ENCODE results near the gene GTPBP4.

Gene GTPBP4

DNA sequence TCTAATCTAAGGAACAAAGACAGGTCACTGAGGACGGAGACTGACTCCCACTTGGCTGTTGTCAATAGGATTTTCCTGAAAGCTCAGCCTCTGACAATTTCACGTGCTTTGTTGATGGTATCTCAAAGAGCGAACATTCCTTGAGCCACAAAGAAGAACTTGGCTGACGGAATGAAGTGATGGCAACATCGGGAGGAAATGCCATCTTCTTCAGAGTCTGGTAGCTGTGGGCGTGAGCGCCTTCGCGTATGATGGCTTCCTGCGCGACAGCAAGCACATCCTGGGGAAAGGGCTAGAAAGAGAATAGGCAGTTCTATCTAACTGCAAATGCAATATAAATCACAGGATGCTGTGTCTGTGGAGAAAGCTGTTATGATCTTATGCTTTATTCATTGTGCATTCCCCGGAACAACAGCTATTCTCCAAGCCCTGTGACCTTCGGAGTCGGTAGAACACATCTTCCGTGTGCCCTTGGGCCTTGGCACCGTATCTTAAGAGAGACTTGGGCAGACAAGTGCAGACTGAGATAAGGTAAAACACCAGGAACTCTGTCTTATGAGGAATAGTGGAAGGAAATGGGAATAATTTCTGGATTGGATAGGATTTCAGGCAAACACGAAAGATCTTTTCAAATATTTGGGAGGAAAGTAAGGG lies 19.6 kb upstream of the GTPBP4 start:
- DNase-seq: no peak

DNA sequence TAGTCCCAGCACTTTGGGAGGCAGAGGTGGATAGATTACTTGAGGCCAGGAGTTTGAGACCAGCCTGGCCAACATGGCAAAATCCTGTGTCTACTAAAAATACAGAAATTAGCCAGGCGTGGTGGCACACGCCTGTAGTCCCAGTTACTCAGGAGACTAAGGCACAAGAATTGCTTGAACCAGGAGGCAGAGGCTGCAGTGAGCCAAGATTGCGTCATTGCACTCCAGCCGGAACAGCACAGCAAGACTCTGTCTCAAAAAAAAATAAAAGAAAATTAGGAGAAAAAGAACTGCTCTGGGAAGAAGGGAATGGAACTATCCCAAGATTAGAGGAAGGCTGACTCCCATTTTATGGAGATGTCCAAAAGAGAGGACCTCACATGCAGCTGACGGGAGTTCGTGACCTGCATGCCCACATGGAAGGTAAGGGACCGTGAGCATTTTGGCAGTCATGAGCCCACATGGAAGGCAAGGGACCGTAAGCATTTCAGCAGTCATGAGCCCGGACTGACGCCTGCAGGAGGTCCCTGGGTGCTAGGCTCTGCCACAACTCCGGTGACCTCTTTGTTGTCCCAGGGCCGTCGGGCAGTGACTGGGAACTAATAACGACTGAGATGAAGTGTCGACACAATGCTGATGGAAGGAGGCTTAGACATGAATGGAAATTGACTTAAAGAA lies 18.6 kb upstream of the GTPBP4 start:
- no peak for DNase-seq

DNA sequence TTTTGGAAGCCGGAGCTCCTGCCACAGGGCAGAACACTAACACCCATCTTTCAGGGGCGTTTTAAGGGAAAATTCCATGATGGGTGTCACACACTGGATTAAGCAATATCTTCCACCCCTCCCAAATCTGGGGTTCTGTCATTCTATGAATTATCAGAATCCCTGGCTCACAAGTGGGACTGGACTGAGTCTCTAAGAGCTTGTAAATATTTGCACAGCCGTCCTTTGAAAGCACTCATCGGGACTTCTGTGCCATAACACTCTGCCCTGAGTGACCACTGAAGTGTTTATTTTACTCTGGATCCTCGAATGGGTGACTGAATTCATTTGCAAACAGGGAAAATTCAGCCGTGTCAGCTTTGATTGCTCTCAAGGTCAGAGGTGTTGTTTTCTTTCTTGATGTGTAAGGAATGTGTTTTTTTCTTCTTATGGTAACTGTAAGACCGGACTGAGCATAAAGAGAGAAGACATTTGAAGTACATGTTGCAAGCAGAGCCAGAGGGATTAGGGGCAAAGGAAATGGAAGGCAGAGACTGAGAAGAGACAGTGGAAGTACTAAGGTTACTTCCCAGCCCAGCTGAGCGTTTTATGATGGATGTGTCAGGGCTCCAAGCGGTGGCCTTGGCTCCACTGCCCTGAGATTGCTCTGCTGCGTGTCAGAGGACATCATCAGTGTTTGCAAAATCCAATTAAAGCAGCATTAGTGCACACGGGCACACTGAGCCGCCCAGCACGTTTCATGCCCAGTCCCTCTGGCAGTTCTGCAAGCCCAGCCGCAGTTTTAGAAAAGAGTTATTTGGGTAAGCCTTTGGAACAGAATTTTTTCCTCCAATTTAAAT lies 17.7 kb upstream of the GTPBP4 start:
- DNase-seq: no peak

DNA sequence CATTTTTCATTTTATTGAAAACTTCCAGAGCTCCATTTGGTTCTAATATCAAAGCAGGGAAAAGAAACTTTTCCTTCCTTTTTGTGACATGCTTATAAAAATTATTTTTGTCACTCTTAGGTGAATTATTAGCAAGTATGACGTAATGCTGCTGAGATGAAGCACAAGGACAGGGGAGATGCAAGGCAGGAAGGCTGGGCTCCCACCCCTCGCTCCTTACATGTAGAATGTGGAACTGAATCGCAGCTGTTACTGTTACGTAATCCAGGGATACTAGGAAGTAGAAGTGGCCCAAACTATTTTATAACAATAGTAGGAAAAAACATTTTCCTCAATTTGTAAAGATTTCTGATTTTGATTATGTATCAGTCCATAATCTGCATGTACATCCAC lies 17.1 kb upstream of the GTPBP4 start:
- no peak for DNase-seq

GRCh38 chr10:971613-972012 lies 16.6 kb upstream of the GTPBP4 start:
- no peak for DNase-seq

- no peak for DNase-seq
Measured at GRCh38 chr10:972763-973162, 15.5 kb upstream of the GTPBP4 start.

DNA sequence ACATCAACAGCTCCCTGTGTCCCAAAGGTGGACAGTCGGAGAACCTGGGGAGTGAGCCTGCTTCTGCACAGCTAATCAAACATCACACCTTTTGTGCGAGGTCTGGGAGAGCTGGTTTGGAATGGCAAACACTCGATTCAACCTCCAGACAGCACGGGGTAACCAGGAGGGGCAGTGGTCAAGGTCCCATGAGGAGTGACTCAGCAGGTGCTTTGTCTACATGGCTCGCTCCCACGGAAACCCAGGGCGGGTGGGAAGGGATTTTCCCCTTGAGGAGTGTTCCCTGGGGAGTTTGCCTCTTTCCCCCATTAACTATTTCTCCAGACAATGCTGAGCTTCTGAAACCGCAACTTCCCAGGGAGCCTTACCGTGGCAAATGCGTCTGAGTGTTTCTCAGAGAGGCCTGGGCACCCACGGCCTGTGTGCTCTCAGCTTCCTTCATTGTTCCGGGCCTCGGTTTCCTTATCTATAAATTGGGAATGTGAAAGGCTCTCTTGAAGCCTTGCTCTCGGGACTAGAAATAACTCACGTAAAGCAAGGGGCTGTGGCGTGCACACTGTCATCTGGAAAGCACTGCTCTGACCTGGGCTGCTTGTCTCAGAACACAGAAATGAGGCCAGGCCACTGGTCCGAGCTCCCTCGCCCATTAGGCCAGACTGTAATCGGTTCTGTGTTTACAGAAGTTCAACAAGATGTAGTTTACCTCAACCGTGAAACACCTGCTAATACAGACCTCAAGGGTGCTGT lies 14.0 kb upstream of the GTPBP4 start:
- no peak for DNase-seq

- no peak for DNase-seq
Measured at GRCh38 chr10:974785-975074, 13.5 kb upstream of the GTPBP4 start.

DNA sequence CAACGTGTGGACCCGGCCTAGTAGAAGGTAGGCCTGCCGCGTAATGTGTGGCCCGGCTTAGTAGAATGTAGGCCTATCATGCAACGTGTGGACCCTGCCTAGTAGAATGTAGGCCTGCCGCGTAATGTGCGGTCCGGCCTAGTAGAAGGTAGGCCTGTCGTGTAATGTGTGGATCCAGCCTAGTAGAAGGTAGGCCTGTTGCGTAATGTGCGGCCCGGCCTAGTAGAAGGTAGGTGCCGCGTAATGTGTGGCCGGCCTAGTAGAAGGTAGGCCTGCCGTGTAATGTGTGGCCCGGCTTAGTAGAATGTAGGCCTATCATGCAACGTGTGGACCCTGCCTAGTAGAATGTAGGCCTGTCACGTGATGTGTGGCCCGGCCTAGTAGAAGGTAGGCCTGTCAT lies 11.9 kb upstream of the GTPBP4 start:
- DNase-seq: no peak

GRCh38 chr10:978826-979421 lies 9.3 kb upstream of the GTPBP4 start:
- no peak for DNase-seq

DNA sequence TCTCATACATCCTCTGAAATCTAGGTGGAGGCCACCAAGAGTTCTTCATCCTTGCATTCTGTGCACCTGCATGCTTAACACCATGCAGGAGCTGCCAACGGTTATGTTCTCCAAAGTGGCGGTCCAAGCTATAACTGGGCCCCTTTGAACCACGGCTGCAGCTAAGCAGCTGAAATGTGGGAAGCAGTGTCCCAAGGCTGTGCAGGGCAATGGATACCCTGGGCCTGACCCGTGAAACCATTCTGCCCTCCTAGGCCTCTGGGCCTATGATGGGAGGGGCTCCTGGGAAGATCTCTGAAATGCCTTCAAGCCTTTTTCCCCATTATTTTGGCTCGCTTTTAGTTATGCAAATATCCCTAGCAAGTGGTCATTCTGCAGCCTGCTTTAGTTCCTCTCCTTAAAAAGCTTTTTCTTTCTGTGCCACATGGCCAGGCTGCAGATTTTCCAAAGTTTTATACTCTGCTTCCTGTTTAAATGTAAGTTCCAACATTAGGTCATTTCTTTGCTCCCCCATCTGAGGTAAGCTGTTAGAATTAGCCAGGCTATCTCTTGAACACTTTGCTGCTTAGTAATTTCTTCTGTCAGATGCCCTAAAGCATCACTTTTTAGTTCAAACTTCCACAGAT lies 7.7 kb upstream of the GTPBP4 start:
- no peak for DNase-seq

- DNase-seq: no peak
Measured at GRCh38 chr10:983401-983800, 4.8 kb upstream of the GTPBP4 start.

DNA sequence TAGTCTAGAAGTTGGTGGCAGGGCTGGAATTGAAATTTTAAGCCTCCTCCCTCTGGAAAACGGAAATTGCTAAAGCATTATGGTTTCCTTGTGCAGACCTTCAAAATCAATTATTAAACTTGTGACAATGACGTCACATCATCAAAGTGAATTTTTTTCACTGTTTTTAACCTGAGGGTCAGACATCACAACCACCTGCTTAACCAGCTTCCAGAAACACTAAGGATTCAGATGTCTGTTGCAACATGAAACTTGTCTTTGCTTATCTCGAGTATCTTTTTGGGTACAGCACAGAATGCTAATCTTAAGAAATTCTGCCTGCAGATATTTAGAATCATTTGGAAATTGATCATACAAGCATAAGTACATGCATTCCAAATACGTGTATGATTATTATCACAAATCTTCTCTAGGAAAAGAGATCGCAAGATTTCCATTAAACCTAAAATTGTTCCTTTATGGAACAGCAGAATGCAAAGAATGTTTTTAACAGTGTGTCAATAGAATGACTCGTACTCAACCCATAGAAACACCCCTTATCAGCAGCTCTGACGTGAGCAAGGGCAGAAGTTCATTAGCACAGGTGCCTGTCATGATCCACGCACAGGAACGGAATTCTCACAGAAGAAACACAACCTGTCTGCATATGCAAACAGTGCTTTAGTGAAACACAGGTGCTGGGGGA lies 4.1 kb upstream of the GTPBP4 start:
- DNase-seq: no peak

- DNase-seq: no peak
Measured at GRCh38 chr10:985361-985760, 2.9 kb upstream of the GTPBP4 start.

DNA sequence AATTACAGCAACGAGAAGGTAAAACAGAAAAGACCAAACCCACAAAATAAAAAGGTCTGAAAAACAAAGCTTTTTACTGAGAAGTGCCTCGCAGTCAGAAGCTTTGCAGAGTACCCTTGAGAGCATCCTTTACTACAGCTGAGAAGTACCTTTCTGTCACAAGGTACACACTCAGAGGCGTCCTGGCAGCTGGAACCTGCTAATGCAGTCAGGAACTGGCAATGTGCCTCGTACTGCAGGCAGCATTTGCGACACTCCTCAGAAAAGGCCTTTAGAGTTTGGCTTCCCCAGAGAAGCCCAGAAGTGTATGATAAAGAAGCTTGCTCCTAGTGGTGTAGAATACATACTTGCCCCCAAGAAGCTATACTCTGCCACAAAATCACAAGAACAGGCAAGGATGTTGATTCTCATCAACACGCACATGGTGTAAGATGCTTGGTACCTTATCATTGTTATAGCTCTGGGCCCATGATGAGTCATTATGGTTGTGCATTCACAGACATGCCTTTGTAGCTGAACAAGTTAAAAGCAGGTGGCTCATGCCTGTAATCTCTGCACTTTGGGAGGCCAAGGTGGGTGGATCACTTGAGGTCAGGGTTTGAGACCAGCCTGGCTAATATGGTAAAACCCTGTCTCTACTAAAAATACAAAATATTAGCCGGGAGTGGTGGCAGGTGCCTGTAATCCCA lies 2.0 kb upstream of the GTPBP4 start:
- no peak for DNase-seq

GRCh38 chr10:986881-987619 lies 1.2 kb upstream of the GTPBP4 start:
- DNase-seq: no peak

DNA sequence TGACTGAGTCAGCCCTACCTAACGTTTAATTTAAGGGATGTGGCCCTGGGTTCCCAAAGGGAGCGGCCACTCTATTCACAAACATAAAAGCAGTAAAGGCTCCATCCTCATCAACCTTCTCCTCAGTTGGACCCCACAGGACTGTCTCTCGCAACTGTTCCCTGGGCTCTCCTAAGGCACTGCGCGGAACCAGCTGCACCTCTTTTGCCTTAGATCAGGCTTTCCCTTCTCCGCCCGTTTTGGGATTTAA lies 689 bp upstream of the GTPBP4 start:
- DNase-seq: no peak

GRCh38 chr10:988667-989545 lies 672 bp downstream of the GTPBP4 start:
- no peak for DNase-seq

DNA sequence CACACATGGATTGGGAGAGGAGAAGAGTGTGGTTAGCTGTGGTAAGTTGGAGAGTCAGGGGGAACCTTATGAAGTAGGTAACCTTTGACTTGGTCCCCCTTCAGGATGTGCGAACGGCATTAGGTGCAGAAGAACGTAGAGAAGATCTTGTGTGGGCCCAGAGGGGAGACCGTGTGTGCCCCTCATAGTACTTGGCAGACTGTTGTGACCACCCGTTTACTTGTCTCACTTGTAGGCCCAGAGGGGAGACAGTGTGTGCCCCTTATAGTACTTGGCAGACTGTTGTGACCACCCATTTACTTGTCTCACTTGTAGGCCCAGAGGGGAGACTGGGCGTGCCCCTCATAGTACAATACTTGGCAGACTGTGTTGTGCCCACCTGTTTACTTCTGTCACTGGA lies 2.6 kb downstream of the GTPBP4 start:
- no peak for DNase-seq

DNA sequence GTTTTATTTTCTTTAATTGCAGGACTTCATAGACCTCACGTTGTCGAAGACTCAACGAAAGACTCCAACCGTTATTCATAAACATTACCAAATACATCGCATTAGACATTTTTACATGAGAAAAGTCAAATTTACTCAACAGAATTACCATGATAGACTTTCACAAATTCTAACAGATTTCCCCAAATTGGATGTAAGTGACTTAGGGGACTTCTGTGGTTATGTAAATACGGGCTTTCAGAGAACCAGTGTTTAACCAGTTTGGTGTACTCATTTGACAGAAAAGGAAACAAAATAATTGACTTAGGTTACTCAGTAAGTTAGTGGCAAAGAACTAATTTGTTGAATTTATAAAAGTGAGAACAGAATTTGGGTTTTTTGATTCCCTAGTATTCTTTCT lies 4.2 kb downstream of the GTPBP4 start:
- DNase-seq: no peak
